Esophagus muscularis mucosa (tissue), 4 donors: ENCODE measurements around the gene EMP1.

Source experiments
- CTCF ChIP-seq, 3 experiments: fragments of 200-600 bp in 2 of 3; fragments of 450-650 bp in 1 of 3; sonication (generic) in 2 of 3; IDR thresholded peaks; one replicate each; pipeline ENCODE4 v1.5.1; 2017 to 2019; ENCODE audit warnings: antibody characterized with exemption in 3 of 3, mild to moderate bottlenecking in 2 of 3, moderate library complexity in 1 of 3
- EP300 ChIP-seq: sonication (generic); formaldehyde crosslinking; IDR thresholded peaks from one replicate; pipeline ENCODE4 v1.6.1; 2017; ENCODE audit warnings: antibody characterized with exemption
- POLR2A ChIP-seq: fragments of 450-650 bp; IDR thresholded peaks from one replicate; pipeline ENCODE4 v1.6.1; 2017; ENCODE audit warnings: antibody characterized with exemption, moderate library complexity, mild to moderate bottlenecking, low read depth
- POLR2AphosphoS5 ChIP-seq, 2 donors: sonication (generic); formaldehyde crosslinking; IDR thresholded peaks; one replicate each; pipeline ENCODE4 v1.6.1; 2017; ENCODE audit warnings: antibody characterized with exemption in 2 of 2

DNA sequence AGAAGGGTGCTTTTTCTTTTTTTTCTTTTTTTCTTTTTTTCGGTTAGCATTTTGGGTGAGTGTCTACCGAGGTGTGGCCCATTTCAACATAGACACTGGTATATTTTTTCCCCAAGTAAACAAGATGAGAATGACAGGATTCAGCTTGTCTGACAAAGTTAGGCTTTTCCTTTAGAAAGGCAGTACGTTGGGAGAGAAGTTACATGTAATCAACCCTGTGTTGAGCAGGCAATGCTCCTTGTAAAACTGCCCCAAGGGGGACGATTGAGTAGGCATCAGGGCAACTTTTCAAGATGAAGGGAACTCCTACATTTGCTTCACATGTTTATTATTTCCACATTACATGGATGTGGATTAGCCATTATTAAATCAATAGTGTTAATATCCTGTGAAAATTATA lies 1.7 kb downstream of the EMP1 start:
- TF ChIP-seq CTCF (IDR thresholded peaks at IDR 0.05) (no peak), POLR2A (no peak), POLR2AphosphoS5 (IDR thresholded peaks at IDR 0.05) (no peak), EP300 (no peak)
